Natural killer cell (primary cell): ENCODE results near the gene TPPP2. TPM values are rescaled to one million over a fixed set of nuclear protein-coding genes. Genes with fewer than 3 reads are reported as not detected.

ENCODE experiments used
- ATAC-seq, 3 donors: fragments of 150-1000 bp in 2 of 3; fragments of 200-7000 bp in 1 of 3; cut with Tn5 transposase; 1 replicate in 1 of 3; 2 replicates in 2 of 3; pipeline ENCODE4 v1.10.0; 2021; ENCODE audit warnings: mild to moderate bottlenecking in 2 of 3, moderate library complexity in 2 of 3
- DNase-seq, 2 donors: peaks; one replicate each; pipeline versions ENCODE4 v3.0.0 to v3.0.0-alpha.2; 2013 to 2021; ENCODE audit warnings: mixed read lengths in 1 of 2
- H3K27ac ChIP-seq: one replicate; pipeline ENCODE4 v1.5.1; 2013; ENCODE audit warnings: mild to moderate bottlenecking, low read length
- H3K27me3 ChIP-seq: one replicate; pipeline ENCODE4 v1.6.1; 2013; ENCODE audit warnings: low read length; ENCODE audit not compliant: control insufficient read depth, insufficient read depth
- H3K36me3 ChIP-seq: one replicate; pipeline ENCODE4 v1.6.1; 2013; ENCODE audit warnings: low read length; ENCODE audit not compliant: control insufficient read depth, insufficient read depth
- H3K4me1 ChIP-seq: one replicate; pipeline ENCODE4 v1.6.1; 2013; ENCODE audit warnings: low read length; ENCODE audit not compliant: control insufficient read depth, insufficient read depth
- H3K4me3 ChIP-seq: one replicate; pipeline ENCODE4 v1.5.1; 2013; ENCODE audit warnings: low read length
- H3K9me3 ChIP-seq: one replicate; pipeline ENCODE4 v1.6.1; 2013; ENCODE audit warnings: low read length; ENCODE audit not compliant: control insufficient read depth, insufficient read depth
- H3K27ac Mint-ChIP-seq, 2 donors: one replicate each; pipeline ENCODE4 v1.8.0; 2022; ENCODE audit warnings: mild to moderate bottlenecking in 2 of 2, mixed read lengths in 2 of 2, moderate library complexity in 1 of 2
- H3K27me3 Mint-ChIP-seq, 2 donors: one replicate each; pipeline ENCODE4 v1.8.0; 2022; ENCODE audit warnings: low read depth in 2 of 2, mixed read lengths in 2 of 2
- H3K36me3 Mint-ChIP-seq: one replicate; pipeline ENCODE4 v1.8.0; 2022; ENCODE audit warnings: mixed read lengths
- H3K4me1 Mint-ChIP-seq, 2 donors: one replicate each; pipeline ENCODE4 v1.8.0; 2022; ENCODE audit warnings: mixed read lengths in 2 of 2
- H3K4me3 Mint-ChIP-seq: one replicate; pipeline ENCODE4 v1.8.0; 2022; ENCODE audit warnings: mild to moderate bottlenecking, moderate library complexity, mixed read lengths
- H3K9me3 Mint-ChIP-seq, 2 donors: one replicate each; pipeline ENCODE4 v1.8.0; 2022; ENCODE audit warnings: mixed read lengths in 2 of 2
- WGBS: methylation state at CpG from one replicate; pipeline ENCODE4 v1.1.7; 2013; ENCODE audit warnings: missing lambda C conversion rate; ENCODE audit not compliant: insufficient coverage; 5-methylcytosine and 5-hydroxymethylcytosine counted together
- intact Hi-C: fragments of 100-400 bp; cut with micrococcal nuclease; formaldehyde crosslinking; loops from one replicate; pipeline ENCODE4 v1.14.2; 2022
- total RNA-seq, 4 donors: library from RNA; stranded (reverse); fragments of 120-200 nt in 1 of 4; gene quantifications; one replicate each; pipeline versions ENCODE4 v1.2.3 to v1.2.4, GENCODE V29; 2013 to 2022
- TF ChIP-seq, protein P1 (sequence below): fragments of 200-600 bp; IDR thresholded peaks from one replicate; pipeline ENCODE4 v1.8.0; 2022; ENCODE audit warnings: antibody characterized with exemption

TPPP2 gene
- total RNA-seq, 3 donors from 2014 or later (not counting 1 experiment from before 2014, with no cell fraction given), result not detected

DNA sequence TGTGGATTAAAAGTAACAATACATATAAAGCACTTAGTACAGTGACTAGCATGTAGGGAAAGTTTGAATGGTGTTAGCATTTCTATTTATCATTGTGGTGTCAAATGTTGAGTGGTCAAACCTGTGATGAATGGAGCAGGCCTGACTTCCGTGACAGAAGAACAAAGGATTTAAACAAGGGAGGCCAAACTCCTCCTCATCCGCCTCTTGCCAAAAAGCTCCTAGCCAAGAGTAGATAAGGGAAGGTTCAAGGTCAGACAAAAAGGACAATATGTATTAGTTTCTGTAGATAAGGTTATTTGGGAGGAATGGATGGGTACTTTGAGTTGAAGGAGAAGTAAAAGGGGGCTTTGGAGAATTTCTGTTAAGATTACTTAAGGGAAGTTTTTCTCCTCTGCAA lies 18.6 kb downstream of the TPPP2 start:
- intact Hi-C loops, result no loop called here
- Histone ChIP-seq H3K9me3 (no peaks in the 10 kb centered on the region), H3K4me3 (no peak overlapping the region), H3K4me1 (no peaks in the 10 kb centered on the region), H3K36me3 (no peaks in the 10 kb centered on the region), H3K27me3 (no peaks in the 10 kb centered on the region), H3K27ac (no peak overlapping the region)
- DNase-seq (no peak), ATAC-seq (no peak)
- Mint-ChIP-seq H3K4me3 (no peak overlapping the region), H3K27ac (no peak overlapping the region), H3K9me3 (no peaks in the 10 kb centered on the region), H3K4me1 (no peaks in the 10 kb centered on the region), H3K27me3 (peaks cover 16% of the 10 kb centered on the region in 2 donors), H3K36me3 (no peaks in the 10 kb centered on the region)
- 96% methylated on average over 2 of the region's 2 CpGs for WGBS
- TF ChIP-seq, protein P1, sequence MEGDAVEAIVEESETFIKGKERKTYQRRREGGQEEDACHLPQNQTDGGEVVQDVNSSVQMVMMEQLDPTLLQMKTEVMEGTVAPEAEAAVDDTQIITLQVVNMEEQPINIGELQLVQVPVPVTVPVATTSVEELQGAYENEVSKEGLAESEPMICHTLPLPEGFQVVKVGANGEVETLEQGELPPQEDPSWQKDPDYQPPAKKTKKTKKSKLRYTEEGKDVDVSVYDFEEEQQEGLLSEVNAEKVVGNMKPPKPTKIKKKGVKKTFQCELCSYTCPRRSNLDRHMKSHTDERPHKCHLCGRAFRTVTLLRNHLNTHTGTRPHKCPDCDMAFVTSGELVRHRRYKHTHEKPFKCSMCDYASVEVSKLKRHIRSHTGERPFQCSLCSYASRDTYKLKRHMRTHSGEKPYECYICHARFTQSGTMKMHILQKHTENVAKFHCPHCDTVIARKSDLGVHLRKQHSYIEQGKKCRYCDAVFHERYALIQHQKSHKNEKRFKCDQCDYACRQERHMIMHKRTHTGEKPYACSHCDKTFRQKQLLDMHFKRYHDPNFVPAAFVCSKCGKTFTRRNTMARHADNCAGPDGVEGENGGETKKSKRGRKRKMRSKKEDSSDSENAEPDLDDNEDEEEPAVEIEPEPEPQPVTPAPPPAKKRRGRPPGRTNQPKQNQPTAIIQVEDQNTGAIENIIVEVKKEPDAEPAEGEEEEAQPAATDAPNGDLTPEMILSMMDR, result no peak

DNA sequence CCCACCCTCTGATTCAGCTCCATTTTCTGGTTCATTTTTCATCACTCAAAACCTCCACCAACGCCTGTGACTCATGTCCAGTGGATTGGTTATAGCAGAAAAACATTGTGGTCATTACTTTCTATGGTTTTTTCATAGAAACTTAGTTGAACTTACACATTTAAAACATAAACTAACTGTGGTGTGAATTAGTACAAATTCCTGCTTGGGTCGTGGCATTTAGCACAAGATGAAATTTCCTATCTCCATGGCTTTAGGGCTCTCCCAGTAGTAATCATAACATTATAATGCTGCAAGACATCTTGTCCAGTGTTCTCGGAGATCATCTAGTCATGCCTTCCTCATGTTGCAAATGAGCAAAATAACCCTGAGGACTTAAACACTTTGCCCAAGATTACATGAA lies 19.3 kb downstream of the TPPP2 start:
- Mint-ChIP-seq H3K27me3 (peaks cover 15 to 16% of the 10 kb centered on the region in 2 donors), H3K4me1 (no peaks in the 10 kb centered on the region), H3K4me3 (no peak overlapping the region), H3K36me3 (no peaks in the 10 kb centered on the region), H3K9me3 (no peaks in the 10 kb centered on the region), H3K27ac (no peak overlapping the region)
- Histone ChIP-seq H3K4me1 (no peaks in the 10 kb centered on the region), H3K4me3 (no peak overlapping the region), H3K27ac (no peak overlapping the region), H3K27me3 (no peaks in the 10 kb centered on the region), H3K36me3 (no peaks in the 10 kb centered on the region), H3K9me3 (no peaks in the 10 kb centered on the region)
- ATAC-seq (no peak), DNase-seq (no peak)
- TF ChIP-seq, protein P1, result no peak
- 69% methylated on average over 2 of the region's 3 CpGs for WGBS
- intact Hi-C loops, result no loop called here

DNA sequence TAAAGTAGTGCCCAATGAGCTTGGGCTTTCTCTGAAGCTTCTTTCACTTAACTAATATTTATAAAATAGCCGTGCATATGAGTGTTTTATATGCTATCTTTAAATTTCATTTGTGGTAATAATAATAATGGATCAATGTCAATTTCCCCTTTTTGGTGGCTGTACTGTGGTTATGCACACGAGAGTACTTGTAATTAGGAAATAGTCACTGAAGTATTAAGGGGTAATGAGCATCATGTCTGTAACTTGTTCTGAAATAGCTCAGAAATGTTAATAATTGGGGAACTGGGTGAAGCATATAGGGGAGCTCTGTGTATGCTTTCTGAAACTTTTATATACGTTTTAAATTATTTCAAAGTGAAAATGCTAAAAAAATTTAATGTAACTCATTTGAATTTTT lies 20.6 kb downstream of the TPPP2 start:
- Mint-ChIP-seq H3K27ac (no peak overlapping the region), H3K4me3 (no peak overlapping the region), H3K27me3 (peaks cover 2 to 8% of the 10 kb centered on the region in 2 donors), H3K9me3 (no peaks in the 10 kb centered on the region), H3K36me3 (no peaks in the 10 kb centered on the region), H3K4me1 (no peaks in the 10 kb centered on the region)
- Histone ChIP-seq H3K4me1 (no peaks in the 10 kb centered on the region), H3K36me3 (no peaks in the 10 kb centered on the region), H3K27me3 (no peaks in the 10 kb centered on the region), H3K27ac (no peak overlapping the region), H3K4me3 (no peak overlapping the region), H3K9me3 (no peaks in the 10 kb centered on the region)
- WGBS, result 27% methylated on average over 1 of the region's 3 CpGs
- no peak for ATAC-seq
- TF ChIP-seq, protein P1, result no peak
- intact Hi-C loops, result no loop called here
- DNase-seq, result no peak
